Type B pancreatic cell (in vitro differentiated cells): ENCODE results near the gene TCF15. TPM values are rescaled to one million over a fixed set of nuclear protein-coding genes. Genes with fewer than 3 reads are reported as not detected.

ENCODE experiments used
- DNase-seq: peaks from one replicate; pipeline ENCODE4 v3.0.0; 2021; ENCODE audit warnings: mixed read lengths; ENCODE audit not compliant: unreplicated experiment; ENCODE audit errors: extremely low spot score
- H3K27ac Mint-ChIP-seq: 2 replicates; pipeline ENCODE4 v1.8.0; 2021; ENCODE audit warnings: mild to moderate bottlenecking, mixed read lengths
- H3K27me3 Mint-ChIP-seq: 2 replicates; pipeline ENCODE4 v1.8.0; 2021; ENCODE audit warnings: mixed read lengths
- H3K36me3 Mint-ChIP-seq: 2 replicates; pipeline ENCODE4 v1.8.0; 2021; ENCODE audit warnings: mixed read lengths
- H3K4me1 Mint-ChIP-seq: one replicate; pipeline ENCODE4 v1.8.0; 2021; ENCODE audit warnings: mixed read lengths; ENCODE audit not compliant: unreplicated experiment
- H3K4me3 Mint-ChIP-seq: 2 replicates; pipeline ENCODE4 v1.8.0; 2021; ENCODE audit warnings: mild to moderate bottlenecking, mixed read lengths
- H3K9me3 Mint-ChIP-seq: 2 replicates; pipeline ENCODE4 v1.8.0; 2021; ENCODE audit warnings: mixed read lengths
- CTCF ChIP-seq: fragments of 200-600 bp; sonication (generic); conservative IDR thresholded peaks from 2 replicates; pipeline ENCODE4 v1.5.0; 2021; ENCODE audit warnings: antibody characterized with exemption, mild to moderate bottlenecking
- total RNA-seq: library from RNA; stranded (reverse); gene quantifications from 2 replicates; pipeline ENCODE4 v1.2.1, GENCODE V29; 2021; ENCODE audit warnings: low replicate concordance

TCF15 gene
- total RNA-seq, 1 donor from 2014 or later, result 0.94 TPM

DNA sequence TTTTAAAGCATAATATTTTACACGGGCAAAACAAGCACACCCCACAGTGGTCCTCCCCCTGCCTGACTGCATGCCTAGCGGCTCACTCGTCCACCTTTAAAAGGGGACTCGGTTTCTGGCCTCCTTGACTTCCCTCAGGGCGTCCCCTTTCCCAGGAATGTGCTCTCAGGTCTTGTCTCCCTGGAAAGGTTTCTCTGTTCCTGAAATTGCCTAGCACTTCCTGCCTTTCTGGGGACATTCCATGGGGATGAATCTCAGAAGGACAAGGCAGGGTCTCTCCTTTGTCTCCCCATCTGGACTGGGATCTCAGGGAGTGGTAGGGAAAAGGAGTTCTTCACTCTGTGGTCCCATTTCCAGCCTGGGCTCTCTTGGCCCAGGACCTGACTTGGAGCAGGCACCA is 4.9 kb downstream of the TCF15 start:
- TF ChIP-seq CTCF, result no peak
- Mint-ChIP-seq H3K9me3 (no peaks in the 10 kb centered on the region), H3K4me3 (no peak overlapping the region), H3K27ac (no peak overlapping the region), H3K27me3 (peaks cover 43% of the 10 kb centered on the region), H3K36me3 (no peaks in the 10 kb centered on the region), H3K4me1 (no peaks in the 10 kb centered on the region)
- no peak for DNase-seq

GRCh38 chr20:603116-603640 is 6.9 kb downstream of the TCF15 start:
- DNase-seq, result no peak
- no peaks in the 10 kb centered on the region for H3K9me3 Mint-ChIP-seq
- H3K27ac Mint-ChIP-seq, result no peak overlapping the region
- TF ChIP-seq CTCF, result no peak
- no peaks in the 10 kb centered on the region for H3K36me3 Mint-ChIP-seq
- no peaks in the 10 kb centered on the region for H3K4me1 Mint-ChIP-seq
- H3K27me3 Mint-ChIP-seq, result peaks cover 31% of the 10 kb centered on the region
- H3K4me3 Mint-ChIP-seq, result no peak overlapping the region

DNA sequence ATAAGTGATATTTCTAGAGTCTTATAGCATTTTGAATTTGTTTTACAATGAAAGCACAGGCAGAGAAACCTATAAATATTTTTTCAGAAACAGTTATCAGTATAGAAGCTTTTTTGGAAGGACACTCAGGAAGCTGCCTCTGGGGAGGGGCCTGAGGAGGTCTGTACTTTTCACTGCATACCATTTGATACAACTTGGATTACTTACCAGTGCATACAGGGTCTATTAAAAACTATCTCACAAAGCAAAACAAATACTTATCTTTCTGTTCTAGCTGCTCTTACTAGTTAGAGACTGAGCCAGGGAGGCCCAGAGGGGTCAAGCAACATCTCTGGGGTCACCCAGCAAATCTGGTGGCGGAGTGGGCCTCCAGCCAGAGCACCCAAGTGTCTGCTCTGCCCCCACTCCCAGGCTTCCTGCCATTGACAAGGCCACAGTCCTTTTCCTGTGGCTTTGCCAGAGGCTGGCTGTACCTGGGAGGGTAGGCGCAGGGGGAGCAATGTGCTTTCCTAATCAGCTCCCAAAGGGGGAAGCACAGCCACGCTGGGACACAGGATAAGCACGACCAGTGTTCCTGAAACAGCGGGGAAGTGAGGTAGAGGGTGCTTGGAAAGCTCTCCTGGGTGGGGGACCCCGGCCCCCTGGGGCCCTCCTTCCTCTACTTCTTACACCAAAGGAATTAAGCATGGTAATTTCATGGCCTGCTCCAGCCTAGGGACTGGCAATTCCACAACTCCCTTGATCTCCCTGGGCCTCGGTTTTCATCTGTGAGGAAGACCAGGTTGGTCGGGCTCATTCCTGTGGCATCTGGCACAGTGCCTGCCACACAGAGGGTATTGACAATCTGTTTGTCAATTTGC is 7.8 kb downstream of the TCF15 start:
- Mint-ChIP-seq H3K4me1 (no peaks in the 10 kb centered on the region), H3K27ac (no peak overlapping the region), H3K36me3 (no peaks in the 10 kb centered on the region), H3K4me3 (no peak overlapping the region), H3K9me3 (no peaks in the 10 kb centered on the region), H3K27me3 (peaks cover 23% of the 10 kb centered on the region)
- no peak for DNase-seq
- no peak for TF ChIP-seq CTCF

DNA sequence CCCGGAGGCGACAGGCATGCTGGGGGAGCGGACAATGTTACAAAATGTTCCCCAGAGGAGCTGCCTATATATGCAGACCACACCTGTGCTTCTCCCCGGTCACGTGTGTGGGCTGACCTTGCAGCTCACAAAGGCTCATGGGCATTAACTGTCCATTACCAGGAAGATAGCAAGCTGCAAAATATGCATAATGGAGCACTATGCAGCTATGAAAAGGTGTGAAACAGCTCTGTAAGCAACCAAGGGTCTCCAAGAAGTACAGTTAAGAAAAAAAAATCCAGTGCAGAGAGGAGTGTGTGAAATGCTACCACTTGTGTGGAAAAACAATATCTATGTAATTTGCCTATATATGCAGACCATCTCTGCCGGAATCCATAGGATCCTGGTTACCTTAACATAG is 9.4 kb downstream of the TCF15 start:
- no peak for TF ChIP-seq CTCF
- Mint-ChIP-seq H3K27ac (no peak overlapping the region), H3K4me3 (no peak overlapping the region)

DNA sequence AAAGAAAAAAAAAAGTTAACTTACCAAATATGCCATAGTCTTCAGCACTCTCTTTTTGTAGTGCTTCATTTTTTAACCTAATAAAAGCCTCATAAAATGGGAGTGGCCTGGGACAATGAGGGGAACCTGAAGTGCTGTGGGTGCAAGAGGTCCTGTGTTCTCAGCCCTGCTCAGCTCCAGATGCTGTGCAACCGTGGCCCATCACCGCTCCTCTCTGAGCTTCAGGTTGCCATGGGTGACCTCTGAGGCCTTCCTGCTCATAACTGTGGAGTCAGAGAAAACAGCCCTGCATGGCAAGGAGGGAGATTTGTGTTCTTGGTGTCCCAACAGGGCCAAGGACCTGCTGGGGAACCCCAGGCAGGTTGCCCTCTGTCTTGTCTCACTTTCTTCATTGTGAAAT is 10.0 kb downstream of the TCF15 start:
- no peak for DNase-seq
- Mint-ChIP-seq H3K4me1 (no peaks in the 10 kb centered on the region), H3K27ac (no peak overlapping the region), H3K27me3 (peaks cover 10% of the 10 kb centered on the region), H3K36me3 (no peaks in the 10 kb centered on the region), H3K4me3 (no peak overlapping the region), H3K9me3 (no peaks in the 10 kb centered on the region)
- TF ChIP-seq CTCF, result no peak

More for the DNA sequence above, 9.4 kb downstream of the TCF15 start:
- no peaks in the 10 kb centered on the region for H3K36me3 Mint-ChIP-seq
- H3K9me3 Mint-ChIP-seq, result no peaks in the 10 kb centered on the region
- H3K4me1 Mint-ChIP-seq, result no peaks in the 10 kb centered on the region
- no peak for DNase-seq
- peaks cover 12% of the 10 kb centered on the region for H3K27me3 Mint-ChIP-seq
